HG02852 (cell line): ENCODE data around the gene ARX.
A peak's percentile ranks its signal among the peaks of the same experiment; 100 is the strongest.

Experiments
- ATAC-seq: cut with Tn5 transposase; IDR thresholded peaks from one replicate; pipeline ENCODE4 v1.9.1; 2021; ENCODE audit warnings: mild to moderate bottlenecking, moderate library complexity; ENCODE audit not compliant: unreplicated experiment

The ARX gene

DNA sequence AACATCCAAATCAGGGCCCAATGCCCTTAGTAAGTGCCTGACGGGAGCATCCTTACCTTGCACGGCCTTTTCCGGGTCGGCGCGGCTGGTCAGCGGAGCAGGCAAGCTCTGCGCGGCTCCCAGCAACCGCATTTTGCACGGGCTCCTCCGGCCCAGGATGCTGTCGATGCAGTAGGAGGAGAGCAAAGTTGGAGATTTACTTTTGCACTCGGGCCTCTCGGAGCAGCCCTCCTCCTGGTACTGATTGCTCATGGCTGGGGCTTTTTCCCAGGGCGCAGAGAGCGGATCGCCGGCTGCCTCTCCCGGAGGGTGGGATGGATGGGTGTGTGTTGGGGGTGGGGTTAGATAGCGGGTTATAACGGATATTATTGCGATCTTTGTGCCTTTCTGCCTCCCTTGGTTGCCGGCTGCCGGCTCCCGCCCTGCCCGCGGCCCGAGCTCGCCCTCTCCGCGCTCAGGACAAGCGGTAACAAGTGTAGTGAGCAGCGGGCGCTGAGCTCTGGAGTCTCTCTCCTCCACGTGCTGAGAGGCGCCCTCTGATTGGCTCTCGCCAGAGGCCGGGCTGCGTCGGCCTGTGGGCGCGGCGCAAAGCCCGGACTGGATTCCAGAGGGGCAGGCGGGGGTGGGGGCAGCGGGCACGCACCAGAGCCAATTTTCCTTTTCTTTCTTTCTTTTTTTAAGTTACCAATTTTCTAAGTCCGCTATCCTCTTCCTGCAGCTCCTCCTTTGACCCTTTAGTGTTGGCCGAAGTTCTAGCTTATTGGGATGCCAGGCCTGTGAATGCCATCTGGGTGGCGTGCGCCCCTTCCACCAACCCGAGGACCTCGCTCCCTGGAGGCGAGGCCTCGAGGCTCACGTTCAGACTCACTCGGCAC, at the start of gene ARX:
Gene ARX, minus strand, starts transcription at position 480 of the 875 bp plus-strand sequence. Its CDS starts 228 bp downstream, at position 252.
- peak; percentile 43 for ATAC-seq

DNA sequence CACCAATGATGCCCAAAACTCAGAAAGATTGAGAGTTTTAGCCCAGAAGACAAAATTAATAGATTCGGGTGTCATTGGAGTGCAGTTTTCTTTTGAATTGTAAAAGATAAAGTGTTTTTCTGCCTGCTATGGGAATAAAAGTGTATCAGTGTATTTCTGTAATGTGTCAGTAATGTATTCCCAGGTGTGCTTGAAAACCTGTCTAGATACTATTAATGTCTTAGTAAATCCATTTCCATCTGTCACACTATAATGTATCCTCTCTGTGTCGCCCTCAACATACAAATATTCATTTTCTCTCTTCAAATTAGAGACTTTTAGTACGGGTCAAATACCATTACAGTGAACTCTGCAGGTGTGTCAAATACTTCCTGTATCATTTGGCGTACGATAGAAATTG, 43.5 kb upstream of the ARX start:
- ATAC-seq = no peak

DNA sequence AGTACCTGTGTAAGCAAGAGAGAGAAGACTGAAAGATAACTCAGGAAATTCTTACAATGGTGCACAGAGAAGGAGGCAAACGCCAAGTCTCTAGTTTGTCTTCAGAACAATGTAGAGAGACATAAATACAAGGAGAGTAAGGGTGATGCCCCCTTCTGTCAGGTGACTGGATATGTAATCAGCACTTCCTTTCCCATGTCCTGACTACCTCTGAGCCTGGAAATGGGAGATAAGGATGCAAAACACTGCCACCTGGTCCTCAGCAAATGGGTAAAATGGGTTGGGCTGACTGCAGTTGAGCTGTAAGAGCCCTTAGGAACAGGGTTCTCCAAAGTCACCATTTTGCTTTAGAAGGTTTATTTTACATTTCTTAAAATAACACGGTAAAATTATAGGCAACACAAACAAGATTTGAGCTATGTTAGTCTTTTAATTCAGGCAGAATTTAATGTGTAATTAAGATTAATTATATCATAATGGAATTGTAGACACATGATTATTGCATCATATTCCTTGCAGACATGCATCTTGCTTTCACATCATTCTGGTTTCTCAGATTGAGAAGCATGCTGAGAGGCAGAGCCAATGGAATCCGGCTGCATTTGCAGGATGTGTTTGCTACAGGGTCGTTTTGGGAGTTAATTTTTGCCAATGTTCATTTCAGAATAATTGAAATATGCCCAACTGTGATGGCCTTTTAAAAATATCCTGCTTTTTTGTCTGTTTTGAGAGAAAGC, 37.2 kb upstream of the ARX start:
- ATAC-seq = no peak

DNA sequence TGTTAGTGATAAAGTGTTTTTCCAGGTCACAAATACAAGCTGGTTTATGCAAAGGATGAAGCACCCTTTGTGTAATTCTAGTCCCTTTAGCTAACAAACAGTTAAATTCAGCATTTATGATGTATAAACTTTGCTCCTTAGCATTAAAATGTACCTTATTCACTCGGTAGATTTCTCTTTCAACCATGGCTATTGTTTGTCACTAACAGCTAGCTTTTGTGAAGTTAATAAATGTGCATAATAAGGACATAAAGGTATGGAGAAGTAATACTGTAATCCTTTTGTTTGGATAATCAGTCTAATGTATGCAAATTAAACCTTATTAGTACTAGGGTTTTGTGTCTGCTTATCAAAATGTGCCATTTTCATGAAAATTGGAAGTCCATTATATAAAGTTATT, 34.2 kb upstream of the ARX start:
- no peak for ATAC-seq

DNA sequence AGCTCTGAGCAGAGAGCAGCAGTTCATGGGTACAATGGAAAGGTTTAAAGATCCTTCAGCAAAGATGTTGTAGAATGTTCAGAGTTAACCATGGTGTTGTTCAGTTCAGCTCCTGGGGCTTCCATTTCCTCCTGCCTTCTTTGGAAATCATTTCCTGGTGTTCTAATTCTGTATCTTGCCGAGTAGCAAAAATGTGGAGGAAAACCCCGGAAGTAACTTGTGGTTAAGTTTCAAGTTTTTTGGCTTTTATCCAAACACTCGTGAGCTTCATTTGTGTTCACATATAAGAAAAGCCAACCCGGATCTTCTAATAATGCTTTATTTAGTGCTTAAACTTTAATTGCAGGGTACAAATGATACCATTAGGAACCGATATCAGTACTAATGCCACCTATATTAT, 33.6 kb upstream of the ARX start:
- ATAC-seq = no peak

DNA sequence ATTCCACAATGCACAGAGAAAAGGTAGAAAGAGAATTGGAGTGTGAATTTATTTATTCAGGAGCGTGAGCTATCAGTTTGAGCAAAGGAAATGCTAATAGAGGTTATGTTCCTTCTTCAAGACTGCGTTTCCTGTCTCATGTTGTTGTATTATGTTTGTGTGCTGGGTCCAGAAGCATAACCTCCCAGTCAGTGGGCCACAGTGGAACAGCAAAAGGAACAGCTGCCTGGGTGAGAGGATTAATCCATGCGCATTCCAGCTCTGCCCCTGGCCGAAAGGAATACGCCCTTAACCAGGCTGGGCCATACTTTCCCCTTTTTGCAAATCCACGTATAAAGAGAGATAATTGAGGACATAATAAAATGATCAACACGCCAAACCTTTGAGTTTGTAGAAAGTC, 32.4 kb upstream of the ARX start:
- ATAC-seq = no peak

DNA sequence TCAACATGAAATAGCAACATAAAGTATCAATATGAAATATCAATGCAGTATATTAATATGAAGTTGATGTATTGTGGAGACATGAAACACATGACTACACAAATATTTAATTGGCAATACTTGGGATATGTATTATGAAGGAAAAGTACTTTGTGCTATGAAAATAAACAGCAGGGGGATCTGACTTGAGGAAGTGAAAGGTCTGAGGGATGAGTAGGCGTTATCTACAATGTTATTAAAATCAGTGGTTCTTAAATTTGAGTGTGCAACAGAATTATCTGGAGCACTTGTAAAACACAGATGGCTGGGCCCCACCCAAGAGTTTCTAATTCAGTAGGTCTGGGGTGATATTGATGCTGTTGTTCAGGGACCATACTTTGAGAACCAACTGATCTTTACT, 27.4 kb upstream of the ARX start:
- no peak for ATAC-seq

DNA sequence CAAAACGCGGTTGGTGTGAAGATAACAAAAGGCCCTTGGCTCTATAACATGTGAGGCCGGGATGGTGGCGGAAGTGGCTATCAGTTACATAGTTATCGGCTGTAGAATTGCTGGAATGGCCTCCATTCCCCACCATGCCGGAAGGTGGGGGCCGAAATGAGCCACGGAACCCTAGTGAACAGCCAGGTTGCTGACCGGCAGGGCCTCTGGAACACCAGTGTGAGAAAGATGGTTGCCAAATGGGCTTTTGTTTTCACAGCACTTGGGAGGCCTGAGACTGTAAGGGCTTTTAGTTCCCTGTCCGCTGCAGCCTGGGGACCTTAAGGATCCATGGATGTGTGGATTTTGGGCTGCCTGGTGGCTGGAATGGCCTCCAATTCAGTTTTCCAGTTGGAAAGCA, 23.3 kb upstream of the ARX start:
- no peak for ATAC-seq

DNA sequence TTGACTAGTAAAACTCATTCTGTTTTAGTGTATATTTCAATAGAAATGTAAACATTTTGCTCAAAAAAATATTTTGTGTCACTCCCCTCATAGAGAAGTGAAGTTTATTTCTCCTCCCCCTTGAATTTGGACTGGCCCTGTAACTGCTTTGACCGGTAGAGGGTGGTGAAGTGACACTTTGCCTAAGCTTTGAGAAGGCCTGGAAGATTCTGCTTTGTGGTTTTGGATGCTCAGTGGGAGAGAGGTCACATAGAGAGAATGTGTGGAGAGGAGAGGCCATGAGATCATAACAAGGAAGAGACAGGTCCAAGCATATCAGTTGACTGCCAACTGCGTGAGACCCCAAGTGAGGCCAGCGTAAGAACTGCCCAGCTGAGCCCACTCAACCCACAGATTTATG, 19.1 kb upstream of the ARX start:
- no peak for ATAC-seq

DNA sequence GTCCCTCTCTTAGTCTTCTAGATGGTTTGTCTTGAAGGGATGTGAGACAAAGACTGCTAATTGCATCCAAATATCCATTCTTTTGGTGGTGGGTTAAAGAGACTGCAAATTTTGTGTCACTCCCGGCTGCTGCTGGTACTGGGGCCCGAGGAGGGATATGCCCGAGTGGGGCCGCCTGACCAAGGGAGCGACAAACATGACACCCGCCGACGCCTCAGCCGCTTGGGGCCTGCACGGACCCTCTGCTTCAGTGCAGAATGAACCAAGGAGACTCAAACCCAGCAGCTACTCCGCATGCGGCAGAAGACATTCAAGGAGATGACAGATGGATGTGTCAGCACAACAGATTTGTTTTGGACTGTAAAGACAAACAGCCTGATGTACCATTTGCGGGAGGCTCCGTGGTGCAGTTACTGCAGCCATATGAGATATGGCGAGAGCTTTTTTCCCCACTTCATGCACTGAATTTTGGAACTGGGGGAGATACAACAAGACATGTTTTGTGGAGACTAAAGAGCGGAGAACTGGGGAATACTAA, 13.6 kb upstream of the ARX start:
- no peak for ATAC-seq

DNA sequence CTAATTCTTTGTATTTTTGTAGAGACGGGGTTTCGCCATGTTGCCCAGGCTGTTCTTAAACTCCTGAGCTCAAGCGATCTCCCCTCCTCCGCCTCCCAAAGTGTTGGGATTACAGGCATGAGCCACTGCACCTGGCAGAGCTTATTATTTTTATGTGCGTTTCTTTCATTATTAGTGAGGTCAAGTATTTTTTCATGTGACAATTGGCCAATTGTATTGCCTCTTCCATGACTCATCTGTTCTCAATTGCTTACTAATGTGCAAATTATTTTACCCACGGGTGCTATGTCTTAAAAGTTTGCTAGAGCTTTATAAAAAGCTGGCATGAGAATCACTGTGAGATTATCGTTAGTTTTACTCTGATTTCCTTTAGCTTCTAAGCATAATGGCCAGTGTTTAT, 13.0 kb upstream of the ARX start:
- ATAC-seq = no peak

DNA sequence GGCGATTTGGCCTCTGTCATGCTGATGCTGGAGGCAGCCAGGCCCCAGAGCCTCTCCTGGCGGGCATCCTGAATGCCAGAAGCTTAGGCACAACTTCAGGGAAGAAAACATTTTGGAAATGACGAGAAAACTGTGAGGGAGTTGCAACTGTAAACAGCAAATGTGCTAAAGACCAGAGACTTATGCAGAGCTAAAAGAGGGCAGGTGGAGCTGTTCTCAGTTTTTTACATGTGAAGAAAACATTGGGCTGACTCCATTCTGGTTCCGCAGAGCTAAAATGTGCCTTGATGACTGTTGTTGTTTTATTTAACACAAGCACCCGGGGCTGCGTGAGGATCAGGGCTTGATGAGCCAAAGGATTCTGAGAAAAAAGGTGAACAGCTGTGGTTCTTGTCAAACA, 10.8 kb upstream of the ARX start:
- ATAC-seq = no peak

DNA sequence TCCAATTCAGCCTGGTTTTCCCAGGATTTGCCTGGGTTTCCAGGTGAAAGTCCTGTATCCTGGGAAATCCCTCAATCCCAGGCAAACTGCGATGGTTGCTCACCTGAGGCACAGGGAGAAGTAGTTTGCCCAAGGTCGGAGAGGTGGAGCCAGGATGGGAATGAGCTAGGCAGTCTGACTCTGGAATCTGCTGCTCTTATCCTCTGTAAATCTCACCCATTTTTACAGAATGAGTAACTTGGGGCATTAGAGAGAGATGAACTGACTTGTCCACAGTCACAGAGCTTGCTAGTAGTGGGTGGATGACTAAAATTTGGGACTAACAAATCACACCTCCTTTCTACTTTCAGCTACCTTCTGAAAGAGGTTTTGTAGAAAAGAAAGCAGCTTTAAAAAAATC, 9.8 kb upstream of the ARX start:
- no peak for ATAC-seq

DNA sequence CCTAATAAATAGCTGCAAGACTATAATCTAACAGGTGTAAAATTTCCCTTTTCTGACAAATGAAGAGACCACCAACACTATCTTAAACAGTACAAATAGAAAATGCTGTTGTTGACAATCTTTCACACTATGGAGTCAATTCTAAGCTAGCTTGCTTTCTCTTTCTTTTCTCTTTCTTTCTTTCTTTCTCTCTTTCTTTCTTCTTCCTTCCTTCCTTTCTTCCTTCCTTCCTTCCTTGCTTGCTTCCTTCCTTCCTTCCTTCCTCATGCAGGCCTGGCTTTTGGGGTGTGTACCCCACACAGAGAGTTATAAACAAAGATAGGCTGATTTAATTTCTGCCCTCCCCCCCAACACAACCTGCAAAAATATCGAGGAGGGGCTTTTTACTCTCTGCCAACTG, 8.1 kb upstream of the ARX start:
- no peak for ATAC-seq

DNA sequence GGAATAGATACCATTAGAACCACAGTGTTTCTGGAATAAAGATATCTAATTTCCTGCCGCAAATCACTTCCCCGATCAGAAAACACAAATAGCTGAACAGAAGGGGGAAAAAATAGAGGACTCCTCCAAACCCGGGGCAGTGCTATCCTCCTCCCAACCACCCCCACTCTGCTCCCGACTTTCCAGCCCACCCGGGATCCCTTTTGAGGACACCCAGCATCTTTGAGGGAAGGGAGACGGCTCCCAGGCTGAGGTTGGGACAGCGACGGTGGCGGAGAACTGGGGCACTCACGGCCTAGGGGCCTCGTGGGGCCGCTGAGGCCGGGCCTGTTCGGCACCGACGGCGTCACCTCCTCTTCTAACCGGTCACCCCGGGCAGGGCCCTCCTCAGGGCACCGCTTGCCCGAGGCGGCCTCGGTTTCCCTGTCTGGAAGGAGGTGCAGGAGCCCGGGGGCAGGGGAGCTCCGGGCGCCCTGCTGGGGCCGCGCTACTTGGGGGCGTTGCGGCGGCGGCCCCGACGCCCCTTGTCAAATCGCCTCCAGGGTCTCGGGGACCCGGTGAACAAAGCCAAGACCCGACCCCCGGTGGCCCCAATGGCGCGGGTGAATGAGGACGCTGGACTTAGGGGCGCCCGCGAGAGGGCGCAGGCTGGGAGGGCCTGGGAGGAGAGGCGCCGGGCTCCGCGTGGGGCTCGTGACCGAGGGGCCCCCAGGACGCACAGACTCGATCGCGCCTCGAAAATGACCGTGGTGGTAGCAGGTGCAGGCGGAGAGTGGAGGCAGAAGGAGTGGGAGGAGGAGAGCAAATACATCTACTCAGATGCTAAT, 6.9 kb upstream of the ARX start:
- ATAC-seq = no peak

DNA sequence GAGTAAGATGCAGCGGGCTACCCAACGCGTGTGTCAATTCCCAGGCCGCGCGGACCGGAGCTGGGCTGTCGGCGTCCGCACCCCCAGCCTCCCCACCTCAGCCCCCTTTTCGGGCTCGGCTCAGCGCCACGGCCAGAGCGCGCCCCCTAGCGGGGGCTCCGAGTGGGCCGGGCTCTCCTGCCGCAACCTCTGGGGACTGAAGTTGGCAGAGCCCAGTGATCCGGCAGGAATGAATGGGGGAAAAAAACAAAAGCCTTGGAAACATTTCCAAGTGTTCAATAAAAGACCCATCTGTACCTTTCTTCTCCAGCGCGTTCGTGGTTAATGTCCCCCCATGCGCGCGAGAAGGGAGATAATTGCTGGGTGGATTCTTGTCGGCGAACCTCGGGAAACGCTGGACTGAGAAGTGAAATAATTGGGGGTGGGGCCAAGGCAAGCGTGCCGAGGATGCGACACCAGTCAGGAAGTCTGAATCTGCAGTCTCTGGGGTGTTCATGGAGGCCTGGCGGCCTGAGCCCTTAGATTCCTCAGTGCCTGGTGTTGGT, 5.2 kb upstream of the ARX start:
- peak; percentile 47 for ATAC-seq

DNA sequence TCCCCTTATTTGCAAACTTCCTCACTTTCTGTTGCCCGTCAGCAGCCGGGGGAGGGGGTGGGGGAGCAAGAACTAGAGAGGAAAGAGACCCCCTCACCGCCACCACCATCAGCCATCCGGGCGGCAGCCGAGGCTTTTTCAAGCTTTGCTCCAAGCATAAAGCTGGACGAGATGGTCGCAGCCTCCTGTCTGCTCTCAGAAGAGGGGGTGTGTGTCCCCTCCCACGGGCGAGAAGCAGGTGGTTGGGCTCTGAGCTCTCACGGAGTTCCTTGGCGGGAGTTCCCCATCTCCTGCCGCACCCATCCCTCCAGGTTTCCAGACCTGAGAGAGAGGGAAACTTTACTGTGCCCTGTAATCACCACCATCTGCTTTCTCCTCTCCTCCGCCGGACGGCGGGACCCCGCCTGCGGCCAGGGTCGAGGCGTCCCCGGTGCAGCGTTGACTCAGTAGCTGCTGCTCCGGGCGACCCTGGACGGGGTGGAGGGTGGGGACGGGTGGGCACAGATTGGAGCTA, 4.7 kb upstream of the ARX start:
- peak; percentile 31 for ATAC-seq

DNA sequence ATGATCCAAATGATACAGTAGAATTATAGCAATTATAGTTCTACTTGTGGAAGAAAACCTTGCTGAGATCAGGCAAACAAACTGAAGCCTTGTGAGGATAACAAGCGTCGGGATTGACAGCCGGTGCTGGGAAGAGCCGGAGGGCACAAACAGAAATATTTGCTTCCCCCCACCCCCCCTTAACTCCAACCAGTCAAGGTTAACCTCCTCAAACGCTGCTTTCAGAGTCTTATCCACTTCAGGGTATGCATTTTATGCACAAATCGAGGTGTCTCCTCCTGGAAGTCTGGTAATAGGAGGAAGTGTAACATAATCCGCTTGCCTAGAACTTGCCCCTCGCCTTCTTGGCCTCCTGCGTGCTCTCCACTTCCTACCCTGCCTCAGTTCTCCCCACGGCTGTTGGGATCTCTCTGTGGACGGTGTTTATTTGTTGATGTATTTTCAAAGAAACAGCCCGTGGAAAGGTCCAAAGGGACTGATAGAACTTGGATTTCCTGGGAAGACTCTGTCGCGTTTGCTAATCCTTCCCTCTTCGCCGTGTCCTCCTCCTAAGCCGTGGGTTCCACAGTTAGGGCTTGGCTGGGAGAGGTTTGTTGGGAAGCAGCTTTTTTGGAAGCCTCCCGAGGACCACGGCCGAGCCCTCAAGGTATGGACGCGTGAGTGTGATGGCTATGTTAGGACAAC, 4.1 kb upstream of the ARX start:
- ATAC-seq = no peak

DNA sequence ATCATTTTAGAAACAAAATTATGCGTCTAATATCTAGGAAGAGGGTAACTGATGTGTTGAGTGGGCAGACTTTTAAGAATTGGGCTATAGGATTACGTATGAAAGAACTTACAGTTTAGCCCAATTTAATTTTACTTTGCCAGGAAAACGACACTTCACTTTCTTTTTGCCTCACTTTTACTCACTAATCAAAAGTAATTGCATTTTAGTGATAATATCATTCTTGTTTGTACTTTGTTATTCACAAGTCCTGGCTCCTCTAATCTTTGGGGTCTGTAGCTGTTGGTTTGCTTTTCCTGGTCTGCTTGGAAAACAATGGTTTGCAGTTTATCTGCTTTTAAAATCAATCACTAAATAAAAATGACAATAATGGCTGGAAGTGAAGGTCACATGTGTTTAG, 2.9 kb upstream of the ARX start:
- ATAC-seq = no peak

DNA sequence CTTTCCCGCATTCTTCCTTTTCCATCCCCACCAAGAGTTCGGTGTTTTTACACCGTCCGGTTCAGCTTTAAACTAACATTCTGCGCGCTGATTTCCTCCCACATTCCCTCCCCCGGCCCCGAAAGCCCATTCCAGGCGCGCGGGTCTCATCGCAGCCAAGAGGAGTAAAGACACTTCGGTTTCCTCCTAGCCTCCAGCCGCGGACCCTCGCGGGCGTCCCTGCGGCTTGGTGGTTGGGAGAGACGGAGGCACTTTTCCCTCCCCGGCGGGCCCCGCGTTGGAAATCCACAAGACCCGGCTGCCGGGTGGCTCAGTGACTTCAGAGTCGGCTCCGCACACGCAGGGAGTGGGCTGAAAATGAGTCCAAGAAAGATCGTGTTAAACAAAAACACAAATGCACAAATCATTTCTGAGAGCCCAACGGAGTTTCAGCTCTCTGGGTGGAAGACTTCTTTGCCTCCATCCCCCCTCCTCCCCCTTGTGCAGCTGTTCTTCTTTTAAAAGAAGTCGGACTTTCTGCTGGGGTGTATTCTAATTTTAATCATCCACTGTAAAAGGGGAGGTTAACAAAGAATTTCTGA, 2.0 kb upstream of the ARX start:
- ATAC-seq = no peak
